ENCODE data around the gene EHF. TPM values are rescaled to one million over a fixed set of nuclear protein-coding genes. Genes with fewer than 3 reads are reported as not detected.

Gene EHF
- total and polyA plus RNA-seq, 3 experiments from 2014 or later: 0.20 to 0.58 TPM; not detected in 1

- no peak overlapping the region for H3K4me3 Mint-ChIP-seq
- ChIA-PET POLR2A (no interaction called here), CTCF (no interaction called here)
- Histone ChIP-seq H3K27me3 (ENCODE audit: insufficient read depth, low read length, poor library complexity, severe bottlenecking) (no peaks in the 10 kb centered on the region), H3K4me3 (ENCODE audit: low read length) (no peak overlapping the region), H3K9me3 (ENCODE audit: low read length) (no peaks in the 10 kb centered on the region), H3K4me1 (ENCODE audit: insufficient read depth, low read length) (peaks cover 14% of the 10 kb centered on the region), H3K36me3 (ENCODE audit: insufficient read depth, low read length) (no peaks in the 10 kb centered on the region), H3K27ac (ENCODE audit: low read depth, low read length) (no peak overlapping the region)
- peaks cover 0 to 12% of the 10 kb centered on the region in 2 donors for H3K27me3 Mint-ChIP-seq
- peaks cover 10 to 18% (median 12%) of the 10 kb centered on the region in 3 donors for H3K4me1 Mint-ChIP-seq
- no peak for DNase-seq
- H3K9me3 Mint-ChIP-seq: no peaks in the 10 kb centered on the region
- H3K27ac Mint-ChIP-seq: no peak overlapping the region
- no peaks in the 10 kb centered on the region for H3K36me3 Mint-ChIP-seq
These were observed 16.7 kb upstream of the EHF start for GRCh38 chr11:34604145-34604544.

- H3K9me3 Mint-ChIP-seq: no peaks in the 10 kb centered on the region
- Histone ChIP-seq H3K9me3 (ENCODE audit: low read length) (no peaks in the 10 kb centered on the region), H3K27ac (ENCODE audit: low read depth, low read length) (no peak overlapping the region), H3K27me3 (ENCODE audit: insufficient read depth, low read length, poor library complexity, severe bottlenecking) (no peaks in the 10 kb centered on the region), H3K36me3 (ENCODE audit: insufficient read depth, low read length) (no peaks in the 10 kb centered on the region), H3K4me1 (ENCODE audit: insufficient read depth, low read length) (peaks cover 7% of the 10 kb centered on the region), H3K4me3 (ENCODE audit: low read length) (no peak overlapping the region)
- ChIA-PET CTCF (no interaction called here), POLR2A (no interaction called here)
- peaks cover 0 to 9% of the 10 kb centered on the region in 2 donors for H3K27me3 Mint-ChIP-seq
- no peak overlapping the region for H3K27ac Mint-ChIP-seq
- no peak overlapping the region for H3K4me3 Mint-ChIP-seq
- no peak for DNase-seq
- no peaks in the 10 kb centered on the region for H3K36me3 Mint-ChIP-seq
- H3K4me1 Mint-ChIP-seq: peaks cover 4 to 10% (median 4%) of the 10 kb centered on the region in 3 donors
These were observed 16.0 kb upstream of the EHF start for GRCh38 chr11:34604911-34605310.

- no peaks in the 10 kb centered on the region for H3K9me3 Mint-ChIP-seq
- no peak overlapping the region for H3K4me3 Mint-ChIP-seq
- no peaks in the 10 kb centered on the region for H3K36me3 ChIP-seq (ENCODE audit: insufficient read depth, low read length)
- peaks cover 0 to 7% of the 10 kb centered on the region in 2 donors for H3K27me3 Mint-ChIP-seq
- H3K27me3 ChIP-seq (ENCODE audit: insufficient read depth, low read length, poor library complexity, severe bottlenecking): no peaks in the 10 kb centered on the region
- H3K36me3 Mint-ChIP-seq: no peaks in the 10 kb centered on the region
- H3K9me3 ChIP-seq (ENCODE audit: low read length): no peaks in the 10 kb centered on the region
- CTCF ChIA-PET: no interaction called here
- H3K4me3 ChIP-seq (ENCODE audit: low read length): no peak overlapping the region
- H3K27ac Mint-ChIP-seq: no peak overlapping the region
- H3K27ac ChIP-seq (ENCODE audit: low read depth, low read length): no peak overlapping the region
- no peaks in the 10 kb centered on the region for H3K4me1 ChIP-seq (ENCODE audit: insufficient read depth, low read length)
- peaks cover 0 to 2% (median 0%) of the 10 kb centered on the region in 3 donors for H3K4me1 Mint-ChIP-seq
- DNase-seq: no peak
- POLR2A ChIA-PET: no interaction called here
These were observed 15.2 kb upstream of the EHF start for GRCh38 chr11:34605481-34606325.

- ChIA-PET CTCF (no interaction called here), POLR2A (no interaction called here)
- H3K36me3 Mint-ChIP-seq: no peaks in the 10 kb centered on the region
- no peak overlapping the region for H3K4me3 Mint-ChIP-seq
- H3K27me3 Mint-ChIP-seq: peaks cover 0 to 5% of the 10 kb centered on the region in 2 donors
- no peaks in the 10 kb centered on the region for H3K9me3 Mint-ChIP-seq
- Histone ChIP-seq H3K27ac (ENCODE audit: low read depth, low read length) (no peak overlapping the region), H3K4me1 (ENCODE audit: insufficient read depth, low read length) (no peaks in the 10 kb centered on the region), H3K27me3 (ENCODE audit: insufficient read depth, low read length, poor library complexity, severe bottlenecking) (no peaks in the 10 kb centered on the region), H3K4me3 (ENCODE audit: low read length) (no peak overlapping the region), H3K9me3 (ENCODE audit: low read length) (no peaks in the 10 kb centered on the region), H3K36me3 (ENCODE audit: insufficient read depth, low read length) (no peaks in the 10 kb centered on the region)
- H3K27ac Mint-ChIP-seq: no peak overlapping the region
- H3K4me1 Mint-ChIP-seq: no peaks in the 10 kb centered on the region
- no peak for DNase-seq
These were observed 14.4 kb upstream of the EHF start for GRCh38 chr11:34606326-34607120.

GRCh38 chr11:34609187-34609751, 11.6 kb upstream of the EHF start:
- no peaks in the 10 kb centered on the region for H3K36me3 Mint-ChIP-seq
- no peak overlapping the region for H3K4me3 ChIP-seq (ENCODE audit: low read length)
- ChIA-PET CTCF (no interaction called here), POLR2A (no interaction called here)
- H3K9me3 Mint-ChIP-seq: no peaks in the 10 kb centered on the region
- peaks cover 0 to 2% (median 0%) of the 10 kb centered on the region in 3 donors for H3K4me1 Mint-ChIP-seq
- H3K9me3 ChIP-seq (ENCODE audit: low read length): no peaks in the 10 kb centered on the region
- H3K4me3 Mint-ChIP-seq: no peak overlapping the region
- H3K27ac ChIP-seq (ENCODE audit: low read depth, low read length): no peak overlapping the region
- no peaks in the 10 kb centered on the region for H3K36me3 ChIP-seq (ENCODE audit: insufficient read depth, low read length)
- peaks cover 0 to 3% of the 10 kb centered on the region in 2 donors for H3K27me3 Mint-ChIP-seq
- H3K27me3 ChIP-seq (ENCODE audit: insufficient read depth, low read length, poor library complexity, severe bottlenecking): no peaks in the 10 kb centered on the region
- no peak overlapping the region for H3K27ac Mint-ChIP-seq
- H3K4me1 ChIP-seq (ENCODE audit: insufficient read depth, low read length): no peaks in the 10 kb centered on the region
- no peak for DNase-seq

- H3K36me3 Mint-ChIP-seq: no peaks in the 10 kb centered on the region
- DNase-seq: no peak
- H3K36me3 ChIP-seq (ENCODE audit: insufficient read depth, low read length): no peaks in the 10 kb centered on the region
- H3K4me1 ChIP-seq (ENCODE audit: insufficient read depth, low read length): no peaks in the 10 kb centered on the region
- no peak overlapping the region for H3K27ac ChIP-seq (ENCODE audit: low read depth, low read length)
- H3K4me3 Mint-ChIP-seq: no peak overlapping the region
- POLR2A ChIA-PET: no interaction called here
- no peaks in the 10 kb centered on the region for H3K9me3 ChIP-seq (ENCODE audit: low read length)
- peaks cover 0 to 7% (median 5%) of the 10 kb centered on the region in 3 donors for H3K4me1 Mint-ChIP-seq
- H3K27ac Mint-ChIP-seq: no peak overlapping the region
- H3K27me3 ChIP-seq (ENCODE audit: insufficient read depth, low read length, poor library complexity, severe bottlenecking): no peaks in the 10 kb centered on the region
- CTCF ChIA-PET: no interaction called here
- peaks cover 0 to 3% of the 10 kb centered on the region in 2 donors for H3K27me3 Mint-ChIP-seq
- H3K9me3 Mint-ChIP-seq: no peaks in the 10 kb centered on the region
- no peak overlapping the region for H3K4me3 ChIP-seq (ENCODE audit: low read length)
These were observed 11.0 kb upstream of the EHF start for GRCh38 chr11:34609850-34610249.

GRCh38 chr11:34610324-34611041, 10.4 kb upstream of the EHF start:
- Mint-ChIP-seq H3K36me3 (no peaks in the 10 kb centered on the region), H3K9me3 (no peaks in the 10 kb centered on the region), H3K27ac (no peak overlapping the region), H3K4me1 (peaks cover 0 to 8% (median 6%) of the 10 kb centered on the region in 3 donors), H3K27me3 (peaks cover 0 to 1% of the 10 kb centered on the region in 2 donors), H3K4me3 (no peak overlapping the region)
- ChIA-PET CTCF (no interaction called here), POLR2A (no interaction called here)
- Histone ChIP-seq H3K4me1 (ENCODE audit: insufficient read depth, low read length) (no peaks in the 10 kb centered on the region), H3K4me3 (ENCODE audit: low read length) (no peak overlapping the region), H3K27me3 (ENCODE audit: insufficient read depth, low read length, poor library complexity, severe bottlenecking) (no peaks in the 10 kb centered on the region), H3K36me3 (ENCODE audit: insufficient read depth, low read length) (no peaks in the 10 kb centered on the region), H3K9me3 (ENCODE audit: low read length) (no peaks in the 10 kb centered on the region), H3K27ac (ENCODE audit: low read depth, low read length) (no peak overlapping the region)
- DNase-seq: no peak

Data from CD8-positive, alpha-beta memory T cell (primary cell).